IPS DF 6.9 (cell line): ENCODE measurements around the gene SP6.

ENCODE experiments used
- DNase-seq: peaks from one replicate; pipeline ENCODE4 v3.0.0-alpha.2; 2013; ENCODE audit warnings: low read depth, low spot score
- H3K27ac ChIP-seq: one replicate; pipeline ENCODE4 v1.5.1; 2013; ENCODE audit warnings: low read length, control low read depth
- H3K27me3 ChIP-seq: 2 replicates; pipeline ENCODE4 v1.6.1; 2013; ENCODE audit warnings: mild to moderate bottlenecking, low read length; ENCODE audit not compliant: control insufficient read depth, insufficient read depth
- H3K36me3 ChIP-seq: 2 replicates; pipeline ENCODE4 v1.6.1; 2013; ENCODE audit warnings: low read length; ENCODE audit not compliant: control insufficient read depth, insufficient read depth
- H3K4me1 ChIP-seq: 2 replicates; pipeline ENCODE4 v1.6.1; 2013; ENCODE audit warnings: low read length; ENCODE audit not compliant: control insufficient read depth, insufficient read depth
- H3K4me3 ChIP-seq: 2 replicates; pipeline ENCODE4 v1.5.1; 2013; ENCODE audit warnings: mild to moderate bottlenecking, low read length
- H3K9me3 ChIP-seq: 2 replicates; pipeline ENCODE4 v1.6.1; 2013; ENCODE audit warnings: low read length, inconsistent platforms; ENCODE audit not compliant: control insufficient read depth, insufficient read depth
- WGBS: extraction: QIAGEN DNeasy Blood & Tissue Kit; methylation state at CpG from one replicate; pipeline ENCODE4 v1.1.7; 2013; ENCODE audit warnings: mixed read lengths, missing lambda C conversion rate; ENCODE audit not compliant: insufficient read length, insufficient coverage; 5-methylcytosine and 5-hydroxymethylcytosine counted together

SP6 gene

GRCh38 chr17:47802341-47803022 lies 48.5 kb downstream of the SP6 start:
- DNase-seq, result peak; percentile 9
- H3K9me3 ChIP-seq, result no peaks in the 10 kb centered on the region
- no peaks in the 10 kb centered on the region for H3K36me3 ChIP-seq
- no peaks in the 10 kb centered on the region for H3K4me1 ChIP-seq
- H3K4me3 ChIP-seq, result no peak overlapping the region
- no peaks in the 10 kb centered on the region for H3K27me3 ChIP-seq
- WGBS, result no CpG with 5 or more reads among the region's 9 CpGs
- no peak overlapping the region for H3K27ac ChIP-seq

- Histone ChIP-seq H3K4me1 (no peaks in the 10 kb centered on the region), H3K27ac (no peak overlapping the region), H3K4me3 (no peak overlapping the region), H3K9me3 (no peaks in the 10 kb centered on the region), H3K36me3 (no peaks in the 10 kb centered on the region), H3K27me3 (no peaks in the 10 kb centered on the region)
- no peak for DNase-seq
- no CpG with 5 or more reads among the region's 6 CpGs for WGBS
Measured at GRCh38 chr17:47801906-47802305, 49.1 kb downstream of the SP6 start.

DNA sequence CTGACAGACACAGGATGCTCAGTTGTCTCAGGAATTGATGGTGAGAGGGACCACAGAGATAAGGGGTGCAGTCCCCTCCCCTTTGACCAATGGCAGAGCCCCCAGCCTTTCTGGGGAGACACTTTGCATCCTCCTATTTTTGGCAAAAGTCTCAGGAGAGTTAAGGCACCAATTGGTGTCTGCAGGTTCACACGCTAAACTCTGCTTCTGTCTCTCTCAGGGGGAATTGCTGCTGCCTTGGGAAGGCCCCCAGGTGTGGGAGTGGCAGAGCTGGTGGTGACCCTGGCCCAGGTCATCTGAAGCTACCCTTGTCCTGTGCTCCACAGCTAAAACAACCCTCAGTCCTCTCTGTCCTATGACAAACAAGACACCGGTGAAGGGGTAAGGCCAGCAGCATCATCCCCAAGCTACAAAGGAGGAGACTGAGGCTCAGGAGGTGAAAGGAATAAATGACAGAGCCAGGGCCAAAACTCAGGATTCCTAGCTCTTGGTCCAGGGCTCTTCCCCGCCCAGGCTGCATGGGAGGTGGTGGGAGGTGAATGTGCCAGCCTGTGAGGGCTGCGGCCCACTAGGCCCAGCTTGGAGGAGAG lies 49.7 kb downstream of the SP6 start:
- Histone ChIP-seq H3K27me3 (no peaks in the 10 kb centered on the region), H3K27ac (no peak overlapping the region), H3K4me1 (no peaks in the 10 kb centered on the region), H3K9me3 (no peaks in the 10 kb centered on the region), H3K36me3 (no peaks in the 10 kb centered on the region), H3K4me3 (no peak overlapping the region)
- no peak for DNase-seq
- no CpG with 5 or more reads among the region's 4 CpGs for WGBS

DNA sequence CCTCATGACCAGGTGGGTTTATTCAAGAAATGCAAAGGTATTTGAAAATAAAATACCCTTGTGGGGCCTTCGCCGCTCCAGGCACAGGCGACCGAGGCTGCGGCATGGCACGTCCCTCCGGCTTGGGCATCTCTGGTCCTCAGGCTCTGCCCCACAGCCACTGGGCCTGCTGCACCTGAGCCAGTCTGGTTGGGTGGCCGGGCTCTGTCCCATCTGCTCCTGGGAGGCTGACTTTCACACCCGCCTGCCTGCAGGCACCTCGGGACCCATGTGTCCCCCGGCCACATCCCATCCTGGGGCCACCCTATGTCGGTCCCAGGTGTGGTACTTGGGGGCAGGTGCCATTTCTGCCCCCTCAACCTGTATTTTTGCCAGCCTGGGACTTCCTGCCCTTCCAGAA lies 50.3 kb downstream of the SP6 start:
- Histone ChIP-seq H3K4me1 (no peaks in the 10 kb centered on the region), H3K4me3 (no peak overlapping the region), H3K36me3 (no peaks in the 10 kb centered on the region), H3K27me3 (no peaks in the 10 kb centered on the region), H3K27ac (no peak overlapping the region), H3K9me3 (no peaks in the 10 kb centered on the region)
- DNase-seq, result no peak
- no CpG with 5 or more reads among the region's 12 CpGs for WGBS

DNA sequence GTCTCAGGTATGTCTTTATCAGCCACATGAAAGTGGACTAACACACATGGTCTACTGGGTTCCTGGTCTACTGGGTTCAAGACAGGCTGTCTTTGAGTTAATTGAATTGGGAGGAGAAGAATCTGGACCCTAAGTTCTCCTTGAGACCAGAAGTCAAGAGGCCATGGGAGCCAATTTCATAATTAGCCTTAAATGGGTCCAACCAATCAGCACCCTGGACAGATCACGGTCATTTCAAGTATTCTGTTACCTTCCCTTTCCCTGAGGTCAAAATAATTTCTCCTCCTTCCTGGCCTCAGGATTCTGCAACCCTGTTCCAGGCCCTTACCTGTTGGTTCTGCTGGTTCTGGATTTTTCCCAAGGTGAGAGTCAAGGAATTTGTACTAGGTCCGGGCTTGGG lies 53.2 kb downstream of the SP6 start:
- Histone ChIP-seq H3K4me1 (no peaks in the 10 kb centered on the region), H3K9me3 (no peaks in the 10 kb centered on the region), H3K36me3 (no peaks in the 10 kb centered on the region), H3K27me3 (no peaks in the 10 kb centered on the region), H3K27ac (no peak overlapping the region), H3K4me3 (no peak overlapping the region)
- DNase-seq, result no peak
- WGBS, result no CpG with 5 or more reads among the region's 2 CpGs
